ENCODE measurements around the gene DSTN. TPM values are rescaled to one million over a fixed set of nuclear protein-coding genes. Genes with fewer than 3 reads are reported as not detected.

The DSTN gene
- total and polyA plus RNA-seq, 2 donors (not counting 3 experiments of a cell fraction or from before 2014, with no cell fraction given) = 66.1 to 300 TPM

GRCh38 chr20:17631576-17632319 is 61.9 kb downstream of the DSTN start:
- no peak overlapping the region for H3K9ac ChIP-seq (replicated peaks; ENCODE audit: extremely low read depth, insufficient read depth, low read length)
- no peaks in the 10 kb centered on the region for H3K9me3 ChIP-seq (replicated peaks; ENCODE audit: control insufficient read depth, insufficient read depth, low read length)
- intact Hi-C loops (cut with micrococcal nuclease) (no loop called here), dilution Hi-C loops (cut with MboI; ENCODE audit: extremely low pct_ligation_motif_present, low sequenced_read_pairs) (no loop called here)
- TSS peak; percentile 9 for BruUV-seq (replicated peaks)
- ChIA-PET POLR2A (no interaction called here), CTCF (interaction anchor here (0.7 to 0.9 kb wide), 2 partner anchors 11 to 266 kb away, joined by 3 read pairs; no protein-coding TSS in a partner anchor)
- H2AFZ ChIP-seq (ENCODE audit: low read depth, low read length) = no peak overlapping the region
- no peak for DNase-seq (ENCODE audit: low read depth, low spot score)
- H3K9me1 ChIP-seq (replicated peaks; ENCODE audit: control insufficient read depth, extremely low read depth, insufficient read depth, low read length) = no peaks in the 10 kb centered on the region
- H3K4me2 ChIP-seq (ENCODE audit: insufficient read depth, low read length) = no peak overlapping the region
- H3K36me3 ChIP-seq (ENCODE audit: control insufficient read depth in 2 of 2, extremely low read depth in 1 of 2, insufficient read depth in 2 of 2, low read length in 2 of 2) = peaks cover 21 to 92% of the 10 kb centered on the region in 2 experiments
- no peaks in the 10 kb centered on the region for H4K20me1 ChIP-seq (replicated peaks; ENCODE audit: control insufficient read depth, extremely low read depth, insufficient read depth, low read length)
- no peak for FAIRE-seq
- no peaks in the 10 kb centered on the region for H3K79me2 ChIP-seq (ENCODE audit: control insufficient read depth, insufficient read depth, low read length)
- TF ChIP-seq MAX (IDR thresholded peaks at IDR 0.05; ENCODE audit: insufficient read depth, insufficient read length) = no peak
- TF ChIP-seq JUN (IDR thresholded peaks at IDR 0.05; ENCODE audit: borderline replicate concordance, insufficient read depth, insufficient read length, low read depth) = no peak
- no peak for TF ChIP-seq MYC (IDR thresholded peaks at IDR 0.05; ENCODE audit: low read depth, low read length)
- TF ChIP-seq GATA2 (IDR thresholded peaks at IDR 0.05; ENCODE audit: insufficient read depth, insufficient read length, low read depth, low read length) = no peak
- no peak for TF ChIP-seq EZH2 (IDR thresholded peaks at IDR 0.05; ENCODE audit: borderline replicate concordance, low read depth, low read length, severe bottlenecking)
- no peak for TF ChIP-seq POLR2A (IDR thresholded peaks at IDR 0.05; ENCODE audit: low read depth, low read length)
- TF ChIP-seq FOS (IDR thresholded peaks at IDR 0.05; ENCODE audit: borderline replicate concordance, insufficient read depth, low read length) = no peak
- no peak for TF ChIP-seq POLR2AphosphoS5 (IDR thresholded peaks at IDR 0.05; ENCODE audit: insufficient read depth, low read depth, low read length)
- TF ChIP-seq CTCF (IDR thresholded peaks at IDR 0.05; ENCODE audit: extremely low read depth in 1 of 2, insufficient read depth in 1 of 2, low read depth in 1 of 2, low read length in 2 of 2) = no peak
- no peaks in the 10 kb centered on the region for H3K4me1 ChIP-seq (ENCODE audit: control insufficient read depth, extremely low read depth, insufficient read depth, low read length)
- H3K27ac ChIP-seq (ENCODE audit: insufficient read depth, low read depth, low read length) = no peak overlapping the region
- no peak overlapping the region for H3K4me3 ChIP-seq (replicated peaks in 1 of 3; ENCODE audit: insufficient read depth in 1 of 3, low read depth in 1 of 3, low read length in 3 of 3)
- no peaks in the 10 kb centered on the region for H3K27me3 ChIP-seq (ENCODE audit: control insufficient read depth in 2 of 2, insufficient read depth in 2 of 2, low read length in 2 of 2)

Data from endothelial cell of umbilical vein (primary cell).